ENCODE results near the gene FXYD6.

DNA sequence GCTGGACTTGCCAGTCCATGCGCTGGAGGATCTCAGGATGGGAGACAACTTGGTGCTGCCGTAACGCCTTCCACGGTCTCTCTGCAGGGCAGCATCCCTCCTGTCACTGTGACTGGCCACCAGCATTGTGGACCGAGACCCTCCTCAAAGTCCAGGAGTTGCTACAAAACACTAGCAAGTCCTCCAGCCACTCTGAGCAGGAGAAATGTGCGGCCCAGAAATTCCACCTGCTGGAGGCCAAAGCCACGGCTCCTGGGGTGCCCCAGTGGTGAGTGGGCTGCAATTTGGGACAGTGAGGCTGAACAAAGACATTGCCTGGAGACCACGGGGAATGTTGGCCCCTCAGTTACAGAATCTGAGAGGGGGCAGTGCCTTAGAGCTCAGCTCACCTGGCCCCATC is 72.6 kb downstream of the FXYD6 start:
- TF ChIP-seq YY1 (IDR thresholded peaks at IDR 0.05; ENCODE audit: insufficient read depth, insufficient read length) (no peak), ZNF274 (IDR thresholded peaks at IDR 0.05; ENCODE audit: low read depth, low read length) (no peak)
